Kidney (tissue), 14 donors: Measurements from ENCODE around the gene TRIM63. TPM values are rescaled to one million over a fixed set of nuclear protein-coding genes. Genes with fewer than 3 reads are reported as not detected.

Experiments used
- DNase-seq, 5 donors: peaks; one replicate each; pipeline ENCODE4 v3.0.0-alpha.2; 2013 to 2020
- FAIRE-seq: peaks from 2 replicates; lab custom pipeline; 2012; peaks lifted over from hg19 to GRCh38; lab: Jason Lieb, UNC
- H3K27ac ChIP-seq, 2 donors: one replicate each; pipeline ENCODE4 v1.7.0; 2013; ENCODE audit warnings: low read depth in 2 of 2, low read length in 2 of 2, inconsistent platforms in 1 of 2
- H3K27me3 ChIP-seq: one replicate; pipeline ENCODE4 v1.7.1; 2013; ENCODE audit warnings: low read length, inconsistent platforms; ENCODE audit not compliant: control insufficient read depth, insufficient read depth
- H3K36me3 ChIP-seq, 3 donors: one replicate each; pipeline versions ENCODE4 v1.7.0 to v1.7.1; 2013; ENCODE audit warnings: low read length in 3 of 3, control low read depth in 1 of 3, inconsistent platforms in 1 of 3; ENCODE audit not compliant: insufficient read depth in 3 of 3, control insufficient read depth in 2 of 3
- H3K4me1 ChIP-seq, 3 donors: one replicate each; pipeline versions ENCODE4 v1.7.0 to v1.7.1; 2013; ENCODE audit warnings: low read length in 3 of 3, inconsistent platforms in 1 of 3, low read depth in 1 of 3; ENCODE audit not compliant: control insufficient read depth in 2 of 3, insufficient read depth in 2 of 3
- H3K4me3 ChIP-seq, 3 donors: one replicate each; pipeline versions ENCODE4 v1.7.0 to v1.8.1; 2013; ENCODE audit warnings: low read length in 3 of 3, control low read depth in 1 of 3, inconsistent platforms in 1 of 3
- H3K9ac ChIP-seq, 3 donors: one replicate each; pipeline versions ENCODE4 v1.7.0 to v1.7.1; 2013; ENCODE audit warnings: low read length in 3 of 3, control low read depth in 1 of 3, inconsistent platforms in 1 of 3
- H3K9me3 ChIP-seq, 3 donors: one replicate each; pipeline versions ENCODE4 v1.7.0 to v1.7.1; 2013; ENCODE audit warnings: low read length in 3 of 3, control low read depth in 1 of 3, inconsistent platforms in 1 of 3; ENCODE audit not compliant: control insufficient read depth in 2 of 3, insufficient read depth in 1 of 3
- intact Hi-C: fragments of 100-400 bp; cut with DNase I; formaldehyde crosslinking; loops from one replicate; pipeline ENCODE4 v1.11.1; 2022
- polyA plus RNA-seq: library from polyadenylated mRNA; stranded (reverse); fragments of 350-450 nt; fragmentation: Illumina TruSeq; extraction: RNeasy Lipid Tissue Mini Kit (QIAGEN cat#74804); gene quantifications from one replicate; pipeline ENCODE4 v1.2.3, GENCODE V29; 2014; ENCODE audit warnings: low read depth, low replicate concordance; ENCODE audit not compliant: insufficient read depth
- total RNA-seq: library from RNA; stranded (reverse); fragmentation: NEBNext Ultra II Directional; extraction: Animal tissue kit (Norgen Biotek cat#: 25700); gene quantifications from one replicate; pipeline ENCODE4 v1.2.1, GENCODE V29; 2021
- TF ChIP-seq, protein P1 (sequence below): IDR thresholded peaks from 3 replicates; pipeline ENCODE4 v1.5.1; 2012; ENCODE audit warnings: mild to moderate bottlenecking, moderate library complexity, borderline replicate concordance; ENCODE audit not compliant: insufficient read depth; ENCODE audit errors: extremely low read depth
- donor health status: control.
- donor health status: control.
- donor health status: control.
- donor health status: control.
- donor health status: control.
- donor health status: DM: yes; HTN: yes; CAD: no.
- donor health status: Normal renal cell carcinoma (clear cell type).

The TRIM63 gene
- total and polyA plus RNA-seq, 2 donors from 2014 or later: 0.82 to 3.3 TPM

DNA sequence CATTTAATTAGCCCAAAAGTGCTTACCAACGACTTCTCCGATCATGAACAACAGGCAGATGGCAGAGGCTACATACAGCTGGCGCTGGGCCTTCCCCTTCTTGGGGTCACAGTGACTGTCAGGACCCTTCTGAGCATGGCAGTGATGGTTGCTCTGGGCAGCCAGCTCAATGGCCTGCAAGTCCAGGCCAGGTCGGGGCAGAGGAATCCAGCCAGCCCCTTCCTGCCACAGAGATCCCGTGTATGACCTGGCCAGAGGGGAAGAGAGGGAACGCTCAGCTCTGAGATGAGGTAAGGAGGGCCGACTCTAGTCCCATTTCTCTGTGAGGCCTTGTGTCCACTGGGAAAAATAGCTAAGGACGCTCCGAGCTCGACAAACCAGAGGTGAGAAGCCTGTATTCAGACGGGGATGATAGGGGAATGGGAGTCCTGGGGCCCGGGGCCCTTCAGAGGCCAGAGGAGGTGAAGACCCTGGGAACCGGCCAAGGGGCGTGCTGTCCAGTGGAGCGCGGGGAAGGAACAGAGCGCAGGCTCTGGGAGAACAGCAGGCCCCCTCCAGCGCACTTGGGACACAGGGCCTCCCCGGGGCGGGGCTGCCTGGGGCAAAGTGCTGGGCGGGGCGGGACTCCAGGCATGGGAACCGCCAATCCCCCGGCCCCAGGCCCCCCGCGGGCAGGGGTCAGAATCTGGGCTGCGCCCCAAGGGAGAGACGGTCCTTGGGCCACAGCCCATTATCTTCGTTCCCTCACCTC is 22.3 kb downstream of the TRIM63 start:
- peaks cover 23% of the 10 kb centered on the region for H3K27me3 ChIP-seq
- H3K9me3 ChIP-seq: no peaks in the 10 kb centered on the region
- peak overlapping the region in 2 of 3 donors; percentile 34 to 36 for H3K9ac ChIP-seq
- FAIRE-seq (no peak), DNase-seq (peak in 3 of 5 donors; percentile 16 to 64 (median 29))
- peaks cover 0 to 5% (median 0%) of the 10 kb centered on the region in 3 donors for H3K36me3 ChIP-seq
- peak overlapping the region; percentile 28 to 72 for H3K27ac ChIP-seq
- TF ChIP-seq, protein P1, sequence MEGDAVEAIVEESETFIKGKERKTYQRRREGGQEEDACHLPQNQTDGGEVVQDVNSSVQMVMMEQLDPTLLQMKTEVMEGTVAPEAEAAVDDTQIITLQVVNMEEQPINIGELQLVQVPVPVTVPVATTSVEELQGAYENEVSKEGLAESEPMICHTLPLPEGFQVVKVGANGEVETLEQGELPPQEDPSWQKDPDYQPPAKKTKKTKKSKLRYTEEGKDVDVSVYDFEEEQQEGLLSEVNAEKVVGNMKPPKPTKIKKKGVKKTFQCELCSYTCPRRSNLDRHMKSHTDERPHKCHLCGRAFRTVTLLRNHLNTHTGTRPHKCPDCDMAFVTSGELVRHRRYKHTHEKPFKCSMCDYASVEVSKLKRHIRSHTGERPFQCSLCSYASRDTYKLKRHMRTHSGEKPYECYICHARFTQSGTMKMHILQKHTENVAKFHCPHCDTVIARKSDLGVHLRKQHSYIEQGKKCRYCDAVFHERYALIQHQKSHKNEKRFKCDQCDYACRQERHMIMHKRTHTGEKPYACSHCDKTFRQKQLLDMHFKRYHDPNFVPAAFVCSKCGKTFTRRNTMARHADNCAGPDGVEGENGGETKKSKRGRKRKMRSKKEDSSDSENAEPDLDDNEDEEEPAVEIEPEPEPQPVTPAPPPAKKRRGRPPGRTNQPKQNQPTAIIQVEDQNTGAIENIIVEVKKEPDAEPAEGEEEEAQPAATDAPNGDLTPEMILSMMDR: no peak
- H3K4me3 ChIP-seq: peak overlapping the region in 2 of 3 donors; percentile 64 to 72
- intact Hi-C loops: no loop called here
- peaks cover 0 to 10% (median 8%) of the 10 kb centered on the region in 3 donors for H3K4me1 ChIP-seq

DNA sequence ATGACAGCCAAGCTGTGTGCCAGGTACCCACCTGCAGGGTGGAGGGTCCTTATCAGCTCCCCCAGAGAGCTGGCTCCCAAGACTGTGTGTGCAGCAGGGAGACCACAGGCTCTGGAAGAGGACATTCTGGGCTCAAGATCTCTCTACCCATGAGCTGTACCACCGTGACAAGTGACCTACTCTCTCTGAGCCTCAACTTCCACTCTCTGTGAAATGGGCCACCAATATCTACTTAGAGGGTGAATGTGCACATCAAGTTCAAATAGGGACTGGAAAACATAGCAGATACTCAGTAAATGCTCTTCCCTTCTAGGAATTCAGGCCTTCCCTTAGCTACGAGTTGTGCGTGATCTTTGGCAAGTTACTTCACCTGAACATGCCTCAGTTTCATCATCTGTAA is 23.0 kb downstream of the TRIM63 start:
- DNase-seq (no peak), FAIRE-seq (no peak)
- Histone ChIP-seq H3K27me3 (peaks cover 23% of the 10 kb centered on the region), H3K27ac (no peak overlapping the region), H3K9ac (no peak overlapping the region), H3K4me1 (peaks cover 0 to 5% (median 5%) of the 10 kb centered on the region in 3 donors), H3K36me3 (peaks cover 0 to 5% (median 0%) of the 10 kb centered on the region in 3 donors), H3K9me3 (no peaks in the 10 kb centered on the region), H3K4me3 (peak overlapping the region in 2 of 3 donors; percentile 64 to 72)
- intact Hi-C loops: no loop called here
- TF ChIP-seq, protein P1: no peak

DNA sequence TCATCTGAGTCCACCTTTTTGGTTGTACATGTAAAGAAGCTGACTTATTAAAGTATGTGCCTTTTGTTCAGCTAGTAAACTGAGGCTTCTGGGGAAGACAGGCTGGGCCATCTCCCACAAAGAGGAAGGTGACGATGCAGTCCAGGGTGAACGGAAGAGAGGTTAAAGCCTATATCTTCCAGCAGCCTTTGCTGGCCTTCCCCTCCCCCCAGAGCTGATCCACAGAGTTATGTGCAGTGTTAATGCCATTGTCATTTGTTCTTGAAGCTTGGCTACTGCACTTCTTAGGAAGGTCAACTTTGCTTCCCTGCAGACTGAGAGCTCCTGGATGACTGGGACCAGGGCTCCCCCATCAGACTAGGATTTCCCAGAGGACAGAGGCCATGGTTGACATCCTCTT is 23.7 kb downstream of the TRIM63 start:
- TF ChIP-seq, protein P1: no peak
- H3K27ac ChIP-seq: no peak overlapping the region
- no peaks in the 10 kb centered on the region for H3K9me3 ChIP-seq
- no peak overlapping the region for H3K9ac ChIP-seq
- peaks cover 0 to 7% (median 5%) of the 10 kb centered on the region in 3 donors for H3K4me1 ChIP-seq
- intact Hi-C loops: no loop called here
- H3K27me3 ChIP-seq: peaks cover 23% of the 10 kb centered on the region
- DNase-seq (no peak), FAIRE-seq (no peak)
- H3K36me3 ChIP-seq: peaks cover 0 to 5% (median 0%) of the 10 kb centered on the region in 3 donors
- peak overlapping the region in 1 of 3 donors; percentile 64 for H3K4me3 ChIP-seq
